HG02870 (cell line): ENCODE data around the gene CALR.
"Not testable (repeated sequence)": the region's sequence is repeated elsewhere in the genome, so short reads cannot be mapped to it uniquely, and the experiment has no call there.

ENCODE experiments used
- ATAC-seq: cut with Tn5 transposase; IDR thresholded peaks from one replicate; pipeline ENCODE4 v1.9.1; 2021; ENCODE audit warnings: mild to moderate bottlenecking, moderate library complexity; ENCODE audit not compliant: unreplicated experiment

The CALR gene

GRCh38 chr19:12952488-12953137, 14.2 kb downstream of the CALR start:
- ATAC-seq = no peak

- no peak for ATAC-seq
These were observed 14.9 kb downstream of the CALR start for GRCh38 chr19:12953138-12953798.

- ATAC-seq = no peak
These were observed 15.6 kb downstream of the CALR start for GRCh38 chr19:12953799-12954611.

- ATAC-seq = no peak
These were observed 16.2 kb downstream of the CALR start for GRCh38 chr19:12954612-12954962.

GRCh38 chr19:12955575-12955974, 17.2 kb downstream of the CALR start:
- not testable (repeated sequence) for ATAC-seq

GRCh38 chr19:12955996-12956395, 17.6 kb downstream of the CALR start:
- ATAC-seq = no peak

GRCh38 chr19:12956446-12957388, 18.3 kb downstream of the CALR start, which contains the start of gene GADD45GIP1:
GADD45GIP1 (minus strand) TSS chr19:12957223; CDS start chr19:12957212, 11 bp downstream.
- ATAC-seq = no peak

GRCh38 chr19:12957389-12957952, 19.1 kb downstream of the CALR start:
- not testable (repeated sequence) for ATAC-seq

GRCh38 chr19:12959481-12959880, 21.1 kb downstream of the CALR start:
- ATAC-seq = no peak

GRCh38 chr19:12965017-12965811, 26.8 kb downstream of the CALR start:
- no peak for ATAC-seq

- no peak for ATAC-seq
These were observed 27.4 kb downstream of the CALR start for GRCh38 chr19:12965812-12966135.

GRCh38 chr19:12967907-12968306, 29.5 kb downstream of the CALR start:
- ATAC-seq = no peak

GRCh38 chr19:12969292-12969988, 31.0 kb downstream of the CALR start, which contains the start of gene DAND5:
DAND5 (plus strand) TSS chr19:12969576; CDS start chr19:12969661, 85 bp downstream.
- ATAC-seq = no peak

- no peak for ATAC-seq
These were observed 31.8 kb downstream of the CALR start for GRCh38 chr19:12970070-12970820.

- no peak for ATAC-seq
These were observed 34.8 kb downstream of the CALR start for GRCh38 chr19:12973236-12973635.

GRCh38 chr19:12974301-12975220, 36.2 kb downstream of the CALR start:
- no peak for ATAC-seq

- ATAC-seq = no peak
These were observed 36.9 kb downstream of the CALR start for GRCh38 chr19:12975221-12975741.
